ENCODE measurements around the gene IFT122. TPM values are rescaled to one million over a fixed set of nuclear protein-coding genes. Genes with fewer than 3 reads are reported as not detected.

Gene IFT122
- total RNA-seq, 1 donor from 2014 or later = 17.7 TPM

DNA sequence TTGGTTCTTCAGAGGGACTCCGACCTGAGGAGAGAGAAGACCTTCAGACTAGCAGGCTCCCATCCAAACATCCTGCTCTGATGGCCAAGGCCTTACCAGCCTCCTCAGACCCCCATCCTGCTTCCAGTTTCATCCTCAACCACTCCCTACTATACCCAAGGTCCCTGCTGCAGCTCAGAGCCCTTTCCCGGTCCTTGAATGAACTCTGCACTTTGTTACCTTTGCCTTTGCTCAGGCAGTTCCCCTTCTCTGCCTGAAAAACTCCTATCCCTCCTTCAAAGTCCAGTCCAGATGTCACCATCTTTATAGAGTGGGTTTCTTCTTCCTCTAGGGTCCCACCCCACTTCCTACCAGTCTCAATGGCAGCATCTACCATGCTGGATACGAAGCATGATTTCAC is 24.6 kb upstream of the IFT122 start:
- Histone ChIP-seq H3K4me2 (ENCODE audit: low read length) (no peak overlapping the region), H3K27ac (ENCODE audit: low read depth, low read length) (no peak overlapping the region)
- no peak for FAIRE-seq

DNA sequence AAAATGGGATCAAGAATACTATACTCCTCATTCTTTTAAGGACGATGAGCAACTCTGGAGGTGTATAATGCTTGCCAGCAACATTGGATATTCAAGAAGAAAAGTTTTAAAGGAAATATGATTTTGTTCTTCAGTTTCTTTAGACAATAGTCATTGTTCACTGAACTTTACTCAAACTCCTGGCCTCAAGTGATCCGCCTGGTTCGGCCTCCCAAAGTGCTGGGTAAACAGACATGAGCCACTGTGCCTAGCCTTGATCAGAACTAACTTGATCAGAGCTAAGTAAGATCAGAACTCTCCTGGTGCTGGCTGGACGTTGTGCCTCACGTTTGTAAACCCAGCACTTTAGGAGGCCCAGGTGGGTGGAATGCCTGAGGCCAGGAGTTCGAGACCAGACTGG is 24.2 kb upstream of the IFT122 start:
- H3K4me3 Mint-ChIP-seq (ENCODE audit: unreplicated experiment) = no peak overlapping the region
- H3K27ac Mint-ChIP-seq (ENCODE audit: unreplicated experiment) = no peak overlapping the region
- no peak overlapping the region for H3K9ac ChIP-seq (ENCODE audit: low read length)
- no peaks in the 10 kb centered on the region for H3K36me3 ChIP-seq (ENCODE audit: insufficient read depth, low read length)
- no peaks in the 10 kb centered on the region for H3K36me3 Mint-ChIP-seq (ENCODE audit: low read depth, unreplicated experiment)
- H3K27me3 Mint-ChIP-seq (ENCODE audit: low read depth, unreplicated experiment) = no peaks in the 10 kb centered on the region
- no peak overlapping the region for H2AFZ ChIP-seq (ENCODE audit: low read depth, low read length)
- H3K9me3 Mint-ChIP-seq (ENCODE audit: unreplicated experiment) = no peaks in the 10 kb centered on the region
- H3K27me3 ChIP-seq (ENCODE audit: insufficient read depth, low read length) = peaks cover 3% of the 10 kb centered on the region
- no peaks in the 10 kb centered on the region for H4K20me1 ChIP-seq (ENCODE audit: insufficient read depth, low read length)
- no peaks in the 10 kb centered on the region for H3K79me2 ChIP-seq (ENCODE audit: insufficient read depth, low read length)
- no peak for TF ChIP-seq EZH2 (IDR thresholded peaks at IDR 0.05; ENCODE audit: insufficient read depth, low read length)
- no peak for TF ChIP-seq CTCF (IDR thresholded peaks at IDR 0.05; ENCODE audit: insufficient read depth, low read depth, low read length)
- FAIRE-seq = no peak
- no peak for DNase-seq (ENCODE audit: low read depth)
- no peak overlapping the region for H3K4me3 ChIP-seq (ENCODE audit: insufficient read depth, low read depth, low read length)
- peaks cover 24% of the 10 kb centered on the region for H3K4me1 ChIP-seq (ENCODE audit: insufficient read depth, low read length)
- no peak overlapping the region for H3K27ac ChIP-seq (ENCODE audit: low read depth, low read length)
- H3K4me2 ChIP-seq (ENCODE audit: low read length) = no peak overlapping the region
- peaks cover 22% of the 10 kb centered on the region for H3K4me1 Mint-ChIP-seq (ENCODE audit: low read depth, unreplicated experiment)
- no peaks in the 10 kb centered on the region for H3K9me3 ChIP-seq (ENCODE audit: insufficient read depth, low read depth, low read length)

More for the DNA sequence above, 24.6 kb upstream of the IFT122 start:
- Mint-ChIP-seq H3K27ac (ENCODE audit: unreplicated experiment) (no peak overlapping the region), H3K36me3 (ENCODE audit: low read depth, unreplicated experiment) (no peaks in the 10 kb centered on the region), H3K27me3 (ENCODE audit: low read depth, unreplicated experiment) (no peaks in the 10 kb centered on the region), H3K4me1 (ENCODE audit: low read depth, unreplicated experiment) (peaks cover 24% of the 10 kb centered on the region), H3K9me3 (ENCODE audit: unreplicated experiment) (peaks cover 2% of the 10 kb centered on the region), H3K4me3 (ENCODE audit: unreplicated experiment) (no peak overlapping the region)
- Histone ChIP-seq H2AFZ (ENCODE audit: low read depth, low read length) (no peak overlapping the region), H3K27me3 (ENCODE audit: insufficient read depth, low read length) (peaks cover 3% of the 10 kb centered on the region), H3K9me3 (ENCODE audit: insufficient read depth, low read depth, low read length) (no peaks in the 10 kb centered on the region), H3K9ac (ENCODE audit: low read length) (no peak overlapping the region), H3K4me1 (ENCODE audit: insufficient read depth, low read length) (peaks cover 24% of the 10 kb centered on the region), H3K36me3 (ENCODE audit: insufficient read depth, low read length) (no peaks in the 10 kb centered on the region), H4K20me1 (ENCODE audit: insufficient read depth, low read length) (no peaks in the 10 kb centered on the region), H3K79me2 (ENCODE audit: insufficient read depth, low read length) (no peaks in the 10 kb centered on the region), H3K4me3 (ENCODE audit: insufficient read depth, low read depth, low read length) (no peak overlapping the region)
- no peak for DNase-seq (ENCODE audit: low read depth)
- TF ChIP-seq EZH2 (IDR thresholded peaks at IDR 0.05; ENCODE audit: insufficient read depth, low read length) (no peak), CTCF (IDR thresholded peaks at IDR 0.05; ENCODE audit: insufficient read depth, low read depth, low read length) (no peak)

DNA sequence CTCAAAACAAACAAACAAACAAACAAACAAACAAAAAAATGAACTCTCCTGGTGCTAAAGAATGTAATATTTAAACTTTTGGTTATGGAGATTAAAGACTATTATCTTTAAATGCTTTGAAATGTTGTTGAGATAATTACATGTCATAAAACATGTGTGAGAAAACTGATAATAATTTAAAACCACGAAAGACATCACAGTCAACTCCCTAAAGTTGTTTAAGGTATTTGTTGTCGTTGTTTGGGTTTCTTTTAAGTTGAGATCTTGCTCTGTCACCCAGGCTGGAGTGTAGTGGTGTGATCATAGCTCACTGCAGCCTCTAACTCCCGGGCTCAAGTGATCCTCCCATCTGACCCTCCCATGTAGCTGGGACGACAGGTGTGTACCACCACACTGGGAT is 23.6 kb upstream of the IFT122 start:
- H3K4me1 ChIP-seq (ENCODE audit: insufficient read depth, low read length) = peaks cover 24% of the 10 kb centered on the region
- H3K4me2 ChIP-seq (ENCODE audit: low read length) = no peak overlapping the region
- Mint-ChIP-seq H3K36me3 (ENCODE audit: low read depth, unreplicated experiment) (no peaks in the 10 kb centered on the region), H3K9me3 (ENCODE audit: unreplicated experiment) (no peaks in the 10 kb centered on the region), H3K27ac (ENCODE audit: unreplicated experiment) (no peak overlapping the region), H3K4me1 (ENCODE audit: low read depth, unreplicated experiment) (peaks cover 22% of the 10 kb centered on the region), H3K4me3 (ENCODE audit: unreplicated experiment) (no peak overlapping the region), H3K27me3 (ENCODE audit: low read depth, unreplicated experiment) (no peaks in the 10 kb centered on the region)
- no peak for TF ChIP-seq CTCF (IDR thresholded peaks at IDR 0.05; ENCODE audit: insufficient read depth, low read depth, low read length)
- no peak overlapping the region for H2AFZ ChIP-seq (ENCODE audit: low read depth, low read length)
- no peak overlapping the region for H3K4me3 ChIP-seq (ENCODE audit: insufficient read depth, low read depth, low read length)
- DNase-seq (ENCODE audit: low read depth) (no peak), FAIRE-seq (no peak)
- H3K9me3 ChIP-seq (ENCODE audit: insufficient read depth, low read depth, low read length) = no peaks in the 10 kb centered on the region
- H3K27ac ChIP-seq (ENCODE audit: low read depth, low read length) = no peak overlapping the region
- H4K20me1 ChIP-seq (ENCODE audit: insufficient read depth, low read length) = no peaks in the 10 kb centered on the region
- no peaks in the 10 kb centered on the region for H3K79me2 ChIP-seq (ENCODE audit: insufficient read depth, low read length)
- H3K36me3 ChIP-seq (ENCODE audit: insufficient read depth, low read length) = no peaks in the 10 kb centered on the region
- no peak overlapping the region for H3K9ac ChIP-seq (ENCODE audit: low read length)
- H3K27me3 ChIP-seq (ENCODE audit: insufficient read depth, low read length) = peaks cover 3% of the 10 kb centered on the region
